ENCODE results near the gene NRG3.
"Not testable (repeated sequence)": the region's sequence is repeated elsewhere in the genome, so short reads cannot be mapped to it uniquely, and the experiment has no call there.

The NRG3 gene

DNA sequence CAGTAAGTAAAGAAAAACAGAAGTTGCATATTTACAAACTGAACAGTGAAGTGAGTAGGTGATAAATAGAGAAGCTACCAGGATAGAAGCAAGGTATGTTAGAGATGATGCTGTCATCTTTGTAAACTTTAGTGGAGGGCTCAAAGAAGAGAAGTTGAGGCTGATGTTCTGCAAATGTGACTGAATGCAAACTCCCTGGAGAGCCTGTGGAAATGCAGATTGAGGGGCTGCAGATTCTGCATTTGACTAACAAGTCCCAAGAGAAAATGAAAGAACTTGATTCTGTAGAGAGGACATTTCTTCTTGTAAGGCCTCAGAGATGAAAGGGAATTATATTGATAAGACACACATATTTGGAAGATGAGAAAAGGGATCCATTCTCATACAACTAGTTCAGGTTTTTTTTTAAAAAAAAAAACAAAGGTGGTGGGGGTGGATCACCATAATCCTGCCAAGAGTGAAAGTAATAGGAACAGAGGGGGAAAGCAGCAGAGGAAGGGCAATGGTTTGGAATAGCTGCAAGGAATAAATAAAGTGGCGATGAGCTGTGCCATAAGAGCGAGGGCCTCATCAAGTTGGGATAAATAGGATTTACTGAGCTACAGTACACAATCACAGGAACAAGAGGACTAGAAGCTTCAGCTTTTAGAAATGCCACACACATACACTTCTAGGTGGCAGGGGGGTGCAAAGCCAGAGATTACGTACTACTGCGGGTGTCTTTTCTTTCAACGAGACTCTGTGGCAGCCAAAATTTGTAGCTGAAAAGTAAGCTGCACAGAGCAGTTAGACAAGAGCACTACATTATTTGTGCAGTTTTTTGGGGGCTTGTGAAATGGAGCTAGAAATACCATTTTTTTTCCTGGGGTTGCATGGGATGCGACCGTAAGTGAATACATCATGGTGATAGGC, 778.5 kb downstream of the NRG3 start:
- DNase-seq (ENCODE audit: low read depth), result no peak
- H3K4me3 ChIP-seq (ENCODE audit: low read depth, low read length), result no peak overlapping the region
- TF ChIP-seq, protein P1, sequence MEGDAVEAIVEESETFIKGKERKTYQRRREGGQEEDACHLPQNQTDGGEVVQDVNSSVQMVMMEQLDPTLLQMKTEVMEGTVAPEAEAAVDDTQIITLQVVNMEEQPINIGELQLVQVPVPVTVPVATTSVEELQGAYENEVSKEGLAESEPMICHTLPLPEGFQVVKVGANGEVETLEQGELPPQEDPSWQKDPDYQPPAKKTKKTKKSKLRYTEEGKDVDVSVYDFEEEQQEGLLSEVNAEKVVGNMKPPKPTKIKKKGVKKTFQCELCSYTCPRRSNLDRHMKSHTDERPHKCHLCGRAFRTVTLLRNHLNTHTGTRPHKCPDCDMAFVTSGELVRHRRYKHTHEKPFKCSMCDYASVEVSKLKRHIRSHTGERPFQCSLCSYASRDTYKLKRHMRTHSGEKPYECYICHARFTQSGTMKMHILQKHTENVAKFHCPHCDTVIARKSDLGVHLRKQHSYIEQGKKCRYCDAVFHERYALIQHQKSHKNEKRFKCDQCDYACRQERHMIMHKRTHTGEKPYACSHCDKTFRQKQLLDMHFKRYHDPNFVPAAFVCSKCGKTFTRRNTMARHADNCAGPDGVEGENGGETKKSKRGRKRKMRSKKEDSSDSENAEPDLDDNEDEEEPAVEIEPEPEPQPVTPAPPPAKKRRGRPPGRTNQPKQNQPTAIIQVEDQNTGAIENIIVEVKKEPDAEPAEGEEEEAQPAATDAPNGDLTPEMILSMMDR (conservative IDR thresholded peaks at IDR 0.05; ENCODE audit: low read depth, low read length), result no peak

DNA sequence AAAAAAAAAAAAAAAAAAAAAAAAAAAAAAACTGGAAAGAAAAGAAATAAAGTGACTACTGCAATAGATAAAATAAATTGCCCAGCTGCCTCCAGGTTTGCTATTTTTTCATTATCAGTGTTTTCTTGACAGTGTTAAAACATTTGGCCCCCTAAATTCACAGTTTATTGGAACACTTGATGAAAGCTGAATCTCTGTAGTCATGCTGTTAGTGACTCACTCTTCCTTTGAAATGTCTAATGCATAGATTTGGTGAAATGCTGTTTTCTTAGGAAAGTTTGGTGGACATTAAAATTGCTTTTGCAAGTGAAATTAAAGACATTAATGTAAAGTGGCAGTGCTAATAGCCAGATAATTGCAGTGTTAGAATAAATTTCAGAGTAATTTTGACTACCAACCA, 785.2 kb downstream of the NRG3 start:
- peak; percentile 5 for DNase-seq (ENCODE audit: low read depth)
- TF ChIP-seq, protein P1 (conservative IDR thresholded peaks at IDR 0.05; ENCODE audit: low read depth, low read length), result no peak
- H3K4me3 ChIP-seq (ENCODE audit: low read depth, low read length), result no peak overlapping the region

DNA sequence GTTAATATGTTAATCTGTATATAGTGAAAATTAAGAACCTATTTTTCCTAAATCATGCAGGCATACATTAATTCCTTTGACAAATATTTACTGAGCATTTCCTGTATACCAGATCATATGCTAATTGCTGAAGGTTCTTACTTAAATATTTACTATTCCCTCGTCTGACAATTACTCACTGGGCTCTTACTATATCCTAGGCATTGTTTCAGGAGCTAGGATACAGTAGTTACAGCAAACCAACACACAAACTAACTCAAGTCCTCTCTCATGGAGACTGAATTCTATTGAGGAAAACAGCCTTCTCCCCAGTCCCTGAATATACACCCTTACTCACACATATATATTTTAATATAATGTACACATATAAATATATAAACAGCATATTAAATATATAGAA, 786.0 kb downstream of the NRG3 start:
- no peak for DNase-seq (ENCODE audit: low read depth)
- TF ChIP-seq, protein P1 (conservative IDR thresholded peaks at IDR 0.05; ENCODE audit: low read depth, low read length), result no peak
- no peak overlapping the region for H3K4me3 ChIP-seq (ENCODE audit: low read depth, low read length)

DNA sequence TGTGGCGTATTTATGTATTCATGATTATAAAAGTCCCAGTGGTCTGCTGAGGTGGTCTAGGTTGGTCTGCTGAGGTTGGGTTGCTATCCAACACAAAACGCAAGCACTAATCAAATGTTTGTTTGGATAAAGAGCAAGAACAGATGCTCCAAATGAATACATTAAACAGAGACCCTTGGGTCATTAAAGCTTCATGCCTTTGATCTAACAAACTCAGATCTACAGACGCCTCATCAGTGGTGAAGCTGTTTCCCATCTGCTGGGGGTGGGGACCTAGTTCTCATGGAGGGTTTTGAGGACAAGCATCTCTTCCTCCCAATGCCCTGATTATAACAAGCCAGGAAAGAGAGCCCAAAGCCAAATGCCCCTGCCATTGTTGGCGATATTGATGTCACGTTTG, 786.7 kb downstream of the NRG3 start:
- no peak overlapping the region for H3K4me3 ChIP-seq (ENCODE audit: low read depth, low read length)
- TF ChIP-seq, protein P1 (conservative IDR thresholded peaks at IDR 0.05; ENCODE audit: low read depth, low read length), result no peak
- no peak for DNase-seq (ENCODE audit: low read depth)

DNA sequence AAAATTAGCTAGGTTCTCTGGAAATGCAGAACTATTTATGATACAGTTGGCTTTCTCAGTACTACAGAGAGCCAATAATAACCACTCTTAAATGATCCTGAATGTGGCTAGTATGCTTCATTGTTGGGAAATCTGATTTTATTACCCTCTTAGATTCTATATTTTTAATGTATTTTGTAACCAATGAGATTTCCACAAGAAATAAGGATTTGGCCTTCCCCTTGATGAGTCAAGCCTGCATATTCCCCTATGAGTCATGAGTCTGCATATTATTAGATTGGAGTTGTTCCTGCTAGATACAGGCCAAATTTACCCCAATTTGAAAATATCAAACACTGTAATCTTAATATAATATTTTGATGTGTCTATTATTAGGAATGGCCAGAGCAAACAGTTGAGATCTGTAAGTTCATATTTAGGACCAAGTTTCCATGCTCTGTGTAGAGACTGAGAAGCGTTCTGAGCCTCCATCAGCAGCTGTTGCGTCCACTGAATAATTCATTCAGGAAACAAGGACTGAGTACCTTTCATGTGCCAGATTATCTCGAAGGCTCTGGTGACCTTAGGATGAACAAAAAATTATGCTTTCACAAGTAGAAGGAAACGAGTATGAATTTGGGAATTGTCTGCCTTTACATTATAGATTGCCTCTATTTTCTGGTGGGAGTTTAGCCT, 793.4 kb downstream of the NRG3 start:
- no peak overlapping the region for H3K4me3 ChIP-seq (ENCODE audit: low read depth, low read length)
- DNase-seq (ENCODE audit: low read depth), result peak; percentile 24

DNA sequence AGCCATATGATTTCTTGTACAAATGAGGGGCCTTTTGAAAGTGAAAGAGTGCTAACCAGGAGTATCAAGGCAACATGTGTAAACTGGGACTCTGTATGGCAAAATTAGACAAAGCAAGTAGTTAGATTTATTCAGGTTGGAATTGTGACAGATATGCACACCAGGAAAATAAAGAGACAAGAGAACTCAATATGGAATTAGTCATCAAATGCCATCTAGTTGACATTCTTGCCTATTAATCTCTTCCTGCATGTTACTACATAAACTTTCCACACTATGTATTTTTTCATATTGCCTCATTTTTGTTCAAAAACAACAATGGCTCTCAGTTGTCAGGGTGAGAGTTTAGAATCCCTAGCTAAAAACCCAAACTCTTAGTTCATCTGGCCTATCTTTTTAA, 799.0 kb downstream of the NRG3 start:
- no peak for DNase-seq (ENCODE audit: low read depth)
- TF ChIP-seq, protein P1 (conservative IDR thresholded peaks at IDR 0.05; ENCODE audit: low read depth, low read length), result no peak

More for the DNA sequence above, 793.4 kb downstream of the NRG3 start:
- TF ChIP-seq, protein P1 (conservative IDR thresholded peaks at IDR 0.05; ENCODE audit: low read depth, low read length), result no peak

DNA sequence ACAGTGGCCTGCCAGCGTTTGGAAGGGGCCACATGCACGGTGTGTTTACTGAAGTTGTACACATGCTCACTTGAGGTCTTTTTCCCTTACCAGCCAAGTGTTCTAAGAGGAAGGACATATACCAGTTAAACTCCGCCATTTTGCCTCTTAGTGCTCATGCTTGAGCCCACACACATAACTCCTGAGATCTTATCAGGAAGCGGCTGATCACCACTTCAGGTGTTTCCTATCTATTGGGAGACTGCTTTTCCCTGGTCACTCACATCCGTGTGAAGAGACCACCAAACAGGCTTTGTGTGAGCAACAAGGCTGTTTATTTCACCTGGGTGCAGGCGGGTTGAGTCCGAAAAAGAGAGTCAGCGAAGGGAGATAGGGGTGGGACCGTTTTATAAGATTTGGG, 802.9 kb downstream of the NRG3 start:
- not testable (repeated sequence) for DNase-seq (ENCODE audit: low read depth); H3K4me3 ChIP-seq (ENCODE audit: low read depth, low read length)

More for the DNA sequence above, 799.0 kb downstream of the NRG3 start:
- H3K4me3 ChIP-seq (ENCODE audit: low read depth, low read length), result no peak overlapping the region

DNA sequence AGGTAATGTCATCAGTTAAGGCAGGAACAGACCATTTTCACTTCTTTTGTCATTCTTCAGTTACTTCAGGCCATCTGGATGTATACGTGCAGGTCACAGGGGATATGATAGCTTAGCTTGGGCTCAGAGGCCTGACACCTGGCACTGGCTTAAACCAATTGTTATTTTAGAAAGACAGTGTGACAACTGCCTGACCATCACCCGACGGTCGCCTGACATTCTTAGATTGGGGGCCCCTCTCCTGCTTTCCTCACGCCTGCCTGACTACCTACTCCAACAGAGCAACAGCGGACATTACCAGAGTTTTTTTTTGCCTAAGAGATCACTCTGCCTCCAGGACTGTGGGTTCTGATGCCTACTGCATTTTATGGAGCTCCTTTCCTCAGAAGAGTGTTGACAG, 803.5 kb downstream of the NRG3 start:
- not testable (repeated sequence) for DNase-seq (ENCODE audit: low read depth); H3K4me3 ChIP-seq (ENCODE audit: low read depth, low read length)

Data from choroid plexus epithelial cell (primary cell).